ENCODE results near the gene ZNF827. TPM values are rescaled to one million over a fixed set of nuclear protein-coding genes. Genes with fewer than 3 reads are reported as not detected.

Gene ZNF827
- polyA plus RNA-seq, 12 donors = 13.0 to 73.9 (median 20.0) TPM

GRCh38 chr4:145934434-145935047 is 4.1 kb downstream of the ZNF827 start:
- no peak for DNase-seq

- DNase-seq = no peak
These were observed 5.5 kb downstream of the ZNF827 start for GRCh38 chr4:145933134-145933533.

GRCh38 chr4:145931403-145931802 is 7.2 kb downstream of the ZNF827 start:
- DNase-seq = no peak

- no peak for DNase-seq
These were observed 8.0 kb downstream of the ZNF827 start for GRCh38 chr4:145930592-145930991.

GRCh38 chr4:145929415-145930178 is 9.0 kb downstream of the ZNF827 start:
- no peak for DNase-seq

- DNase-seq = no peak
These were observed 9.9 kb downstream of the ZNF827 start for GRCh38 chr4:145928748-145929147.

GRCh38 chr4:145927030-145927429 is 11.6 kb downstream of the ZNF827 start:
- no peak for DNase-seq

- DNase-seq = no peak
These were observed 17.4 kb downstream of the ZNF827 start for GRCh38 chr4:145921231-145921630.

- peak; percentile 46 for DNase-seq
These were observed 18.4 kb downstream of the ZNF827 start for GRCh38 chr4:145920205-145920604.

GRCh38 chr4:145912376-145912775 is 26.2 kb downstream of the ZNF827 start:
- no peak for DNase-seq

GRCh38 chr4:145909773-145910172 is 28.9 kb downstream of the ZNF827 start:
- DNase-seq = no peak

GRCh38 chr4:145909281-145909715 is 29.3 kb downstream of the ZNF827 start:
- no peak for DNase-seq

- peak; percentile 31 for DNase-seq
These were observed 30.8 kb downstream of the ZNF827 start for GRCh38 chr4:145907812-145908211.

GRCh38 chr4:145907390-145907789 is 31.2 kb downstream of the ZNF827 start:
- no peak for DNase-seq

GRCh38 chr4:145904413-145905177 is 34.0 kb downstream of the ZNF827 start:
- no peak for DNase-seq

GRCh38 chr4:145902522-145902921 is 36.1 kb downstream of the ZNF827 start:
- DNase-seq = no peak

- DNase-seq = no peak
These were observed 38.6 kb downstream of the ZNF827 start for GRCh38 chr4:145899886-145900460.

- no peak for DNase-seq
These were observed 39.6 kb downstream of the ZNF827 start for GRCh38 chr4:145898926-145899531.

GRCh38 chr4:145898466-145898865 is 40.2 kb downstream of the ZNF827 start:
- DNase-seq = no peak

GRCh38 chr4:145895056-145895455 is 43.6 kb downstream of the ZNF827 start:
- DNase-seq = no peak

- no peak for DNase-seq
These were observed 46.7 kb downstream of the ZNF827 start for GRCh38 chr4:145891958-145892357.

GRCh38 chr4:145890689-145891088 is 47.9 kb downstream of the ZNF827 start:
- no peak for DNase-seq

Data from muscle of arm (tissue), 12 donors.